MM.1S (cell line): ENCODE results near the gene DHH.

ENCODE experiments used
- DNase-seq: peaks from one replicate; pipeline ENCODE4 v3.0.0-alpha.2; 2015
- H2AFZ ChIP-seq: fragments of 300-600 bp; sonication (generic); 2 replicates; pipeline ENCODE4 v1.6.0; 2016; ENCODE audit warnings: antibody characterized with exemption, low read length
- H3F3A ChIP-seq: fragments of 300-600 bp; sonication (generic); 2 replicates; pipeline ENCODE4 v1.6.1; 2016; ENCODE audit warnings: mild to moderate bottlenecking, antibody characterized with exemption, low read length, moderate library complexity, mixed read lengths; ENCODE audit not compliant: insufficient read depth
- H3K27ac ChIP-seq: fragments of 300-600 bp; sonication (generic); 2 replicates; pipeline ENCODE4 v1.5.1; 2016; ENCODE audit warnings: mild to moderate bottlenecking, low read length
- H3K27me3 ChIP-seq: fragments of 300-600 bp; sonication (generic); replicated peaks from 2 replicates; pipeline ENCODE4 v1.6.0; 2016; ENCODE audit warnings: low read length; ENCODE audit not compliant: insufficient read depth
- H3K36me3 ChIP-seq: fragments of 300-600 bp; sonication (generic); replicated peaks from 2 replicates; pipeline ENCODE4 v1.6.1; 2016; ENCODE audit warnings: mild to moderate bottlenecking, low read length, mixed read lengths; ENCODE audit not compliant: insufficient read depth
- H3K4me1 ChIP-seq: fragments of 300-600 bp; sonication (generic); 2 replicates; pipeline ENCODE4 v1.6.1; 2016; ENCODE audit warnings: low read length, mixed read lengths
- H3K4me2 ChIP-seq: fragments of 300-600 bp; sonication (generic); 2 replicates; pipeline ENCODE4 v1.6.0; 2016; ENCODE audit warnings: low read depth, low read length
- H3K4me3 ChIP-seq: fragments of 300-600 bp; sonication (generic); 2 replicates; pipeline ENCODE4 v1.5.1; 2016; ENCODE audit warnings: low read length, mixed read lengths
- H3K79me2 ChIP-seq: fragments of 300-600 bp; sonication (generic); 2 replicates; pipeline ENCODE4 v1.6.1; 2016; ENCODE audit warnings: mixed run types, low read length, mixed read lengths
- H3K9ac ChIP-seq: fragments of 300-600 bp; sonication (generic); 2 replicates; pipeline ENCODE4 v1.6.1; 2016; ENCODE audit warnings: low read length, mixed read lengths
- H3K9me2 ChIP-seq: fragments of 300-600 bp; sonication (generic); replicated peaks from 2 replicates; pipeline ENCODE4 v1.6.1; 2016; ENCODE audit warnings: mild to moderate bottlenecking, low read length, mixed read lengths; ENCODE audit not compliant: insufficient read depth
- H3K9me3 ChIP-seq: fragments of 300-600 bp; sonication (generic); replicated peaks from 2 replicates; pipeline ENCODE4 v1.6.1; 2016; ENCODE audit warnings: mild to moderate bottlenecking, low read length, mixed read lengths; ENCODE audit not compliant: insufficient read depth
- H4K20me1 ChIP-seq: fragments of 300-600 bp; sonication (generic); 2 replicates; pipeline ENCODE4 v1.6.1; 2016; ENCODE audit warnings: mild to moderate bottlenecking, low read length, moderate library complexity, mixed read lengths; ENCODE audit not compliant: insufficient read depth
- CTCF ChIP-seq: fragments of 300-600 bp; sonication (generic); IDR thresholded peaks from 2 replicates; pipeline ENCODE4 v1.5.1; 2016; ENCODE audit warnings: antibody characterized with exemption, low read length, mixed read lengths
- EZH2 ChIP-seq: fragments of 300-600 bp; sonication (generic); optimal IDR thresholded peaks from 2 replicates; pipeline ENCODE3; 2017; ENCODE audit warnings: low read depth, mild to moderate bottlenecking, antibody characterized with exemption, low read length, mixed read lengths
- EZH2phosphoT487 ChIP-seq: fragments of 300-600 bp; sonication (generic); IDR thresholded peaks from 2 replicates; pipeline ENCODE4 v1.6.1; 2018; ENCODE audit warnings: antibody characterized with exemption, low read length

Gene DHH

GRCh38 chr12:49105504-49106084 lies 11.0 kb upstream of the DHH start:
- no peak for TF ChIP-seq EZH2phosphoT487
- no peak for TF ChIP-seq CTCF
- TF ChIP-seq EZH2 = no peak
- H3K36me3 ChIP-seq = no peaks in the 10 kb centered on the region
- no peak for DNase-seq

GRCh38 chr12:49104822-49105221 lies 10.2 kb upstream of the DHH start:
- Histone ChIP-seq H3K79me2 (peaks cover 10% of the 10 kb centered on the region; the same call in 1 of the 2 replicates), H3K36me3 (no peaks in the 10 kb centered on the region), H3K27ac (no peak overlapping the region), H4K20me1 (no peaks in the 10 kb centered on the region), H3K4me2 (no peak overlapping the region), H3K9me3 (no peaks in the 10 kb centered on the region), H3K4me3 (no peak overlapping the region), H3K9ac (no peak overlapping the region), H3K4me1 (peaks cover 9% of the 10 kb centered on the region; the same call in 1 of the 2 replicates), H3K27me3 (no peaks in the 10 kb centered on the region), H3F3A (no peaks in the 10 kb centered on the region), H3K9me2 (no peaks in the 10 kb centered on the region), H2AFZ (no peak overlapping the region)
- no peak for TF ChIP-seq CTCF
- no peak for TF ChIP-seq EZH2phosphoT487
- TF ChIP-seq EZH2 = no peak
- DNase-seq = no peak

More at GRCh38 chr12:49105504-49106084, 11.0 kb upstream of the DHH start:
- Histone ChIP-seq H4K20me1 (no peaks in the 10 kb centered on the region), H3K9ac (no peak overlapping the region), H3K27ac (no peak overlapping the region), H3K4me2 (no peak overlapping the region), H3K9me3 (no peaks in the 10 kb centered on the region), H3K4me1 (peaks cover 9% of the 10 kb centered on the region; the same call in 1 of the 2 replicates), H3F3A (peaks cover 4% of the 10 kb centered on the region), H3K27me3 (no peaks in the 10 kb centered on the region), H3K9me2 (no peaks in the 10 kb centered on the region), H3K4me3 (no peak overlapping the region), H2AFZ (no peak overlapping the region), H3K79me2 (peaks cover 11% of the 10 kb centered on the region; the same call in 1 of the 2 replicates)

- H3K36me3 ChIP-seq = no peaks in the 10 kb centered on the region
- no peaks in the 10 kb centered on the region for H3K9me2 ChIP-seq
- H4K20me1 ChIP-seq = no peaks in the 10 kb centered on the region
- H3K9ac ChIP-seq = no peak overlapping the region
- H2AFZ ChIP-seq = no peak overlapping the region
- no peak overlapping the region for H3K4me3 ChIP-seq
- no peaks in the 10 kb centered on the region for H3F3A ChIP-seq
- H3K27me3 ChIP-seq = no peaks in the 10 kb centered on the region
- no peak overlapping the region for H3K4me2 ChIP-seq
- no peaks in the 10 kb centered on the region for H3K9me3 ChIP-seq
- DNase-seq = no peak
- no peak overlapping the region for H3K27ac ChIP-seq
- no peaks in the 10 kb centered on the region for H3K79me2 ChIP-seq
- H3K4me1 ChIP-seq = no peaks in the 10 kb centered on the region
- TF ChIP-seq EZH2phosphoT487 (no peak), CTCF (no peak), EZH2 (no peak)
These were observed 5.8 kb upstream of the DHH start for GRCh38 chr12:49100380-49100779.
